ENCODE results near the gene KLF1.

DNA sequence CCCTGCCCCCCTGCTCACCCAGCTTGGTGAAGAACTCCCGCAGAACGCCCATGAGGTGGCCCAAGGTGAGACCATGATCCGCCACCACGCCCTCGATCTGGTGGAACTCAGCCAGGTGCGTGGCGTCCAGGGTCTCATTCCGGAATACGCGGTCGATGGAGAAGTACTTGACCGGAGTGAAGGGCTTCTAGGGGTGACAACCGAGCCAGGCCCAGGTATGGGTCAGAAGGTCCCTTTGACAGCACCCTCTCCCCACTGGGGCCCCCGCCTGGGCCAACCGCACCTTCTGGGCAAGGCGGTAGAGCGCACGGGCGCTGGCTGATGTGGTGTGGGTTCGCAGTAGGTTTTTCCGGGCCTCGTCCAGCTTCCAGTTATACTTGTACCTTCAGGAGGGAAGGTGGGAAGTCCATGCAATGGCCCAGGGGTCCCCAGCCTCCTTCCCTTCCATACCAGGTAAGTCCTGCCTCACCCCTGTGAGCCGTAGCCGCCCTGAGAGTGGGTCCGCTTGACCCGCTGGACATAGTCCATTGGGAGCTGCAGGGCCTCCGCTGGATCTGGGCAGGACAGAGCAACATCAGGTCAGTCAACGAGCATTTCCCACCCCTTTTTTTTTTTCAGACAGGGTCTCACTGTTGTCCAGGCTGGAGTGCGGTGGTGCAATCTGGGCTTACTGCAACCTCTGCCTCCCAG, 37.8 kb upstream of the KLF1 start:
- no peak for TF ChIP-seq POLR2AphosphoS5 (IDR thresholded peaks at IDR 0.05; ENCODE audit: low read depth, low read length)
- TF ChIP-seq, protein P1, sequence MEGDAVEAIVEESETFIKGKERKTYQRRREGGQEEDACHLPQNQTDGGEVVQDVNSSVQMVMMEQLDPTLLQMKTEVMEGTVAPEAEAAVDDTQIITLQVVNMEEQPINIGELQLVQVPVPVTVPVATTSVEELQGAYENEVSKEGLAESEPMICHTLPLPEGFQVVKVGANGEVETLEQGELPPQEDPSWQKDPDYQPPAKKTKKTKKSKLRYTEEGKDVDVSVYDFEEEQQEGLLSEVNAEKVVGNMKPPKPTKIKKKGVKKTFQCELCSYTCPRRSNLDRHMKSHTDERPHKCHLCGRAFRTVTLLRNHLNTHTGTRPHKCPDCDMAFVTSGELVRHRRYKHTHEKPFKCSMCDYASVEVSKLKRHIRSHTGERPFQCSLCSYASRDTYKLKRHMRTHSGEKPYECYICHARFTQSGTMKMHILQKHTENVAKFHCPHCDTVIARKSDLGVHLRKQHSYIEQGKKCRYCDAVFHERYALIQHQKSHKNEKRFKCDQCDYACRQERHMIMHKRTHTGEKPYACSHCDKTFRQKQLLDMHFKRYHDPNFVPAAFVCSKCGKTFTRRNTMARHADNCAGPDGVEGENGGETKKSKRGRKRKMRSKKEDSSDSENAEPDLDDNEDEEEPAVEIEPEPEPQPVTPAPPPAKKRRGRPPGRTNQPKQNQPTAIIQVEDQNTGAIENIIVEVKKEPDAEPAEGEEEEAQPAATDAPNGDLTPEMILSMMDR (IDR thresholded peaks at IDR 0.05 in 2 of 3, conservative IDR thresholded peaks at IDR 0.05 in 1 of 3; ENCODE audit: borderline replicate concordance in 1 of 3, insufficient read depth in 1 of 3, low read depth in 2 of 3, low read length in 2 of 3) = no peak
- no peak for TF ChIP-seq FOSL1 (IDR thresholded peaks at IDR 0.05; ENCODE audit: low read depth)
- TF ChIP-seq SRF (IDR thresholded peaks at IDR 0.05; ENCODE audit: low read depth) = no peak
- no peak for TF ChIP-seq ZNF274 (IDR thresholded peaks at IDR 0.05; ENCODE audit: low read depth, low read length)
- TF ChIP-seq CEBPB (IDR thresholded peaks at IDR 0.05; ENCODE audit: low read depth) = no peak
- no peak for TF ChIP-seq EZH2 (IDR thresholded peaks at IDR 0.05)
- no peak for TF ChIP-seq SP1 (IDR thresholded peaks at IDR 0.05; ENCODE audit: low read depth)
- TF ChIP-seq EZH2phosphoT487 (IDR thresholded peaks at IDR 0.05; ENCODE audit: borderline replicate concordance) = no peak
- TF ChIP-seq YY1 (IDR thresholded peaks at IDR 0.05; ENCODE audit: extremely low read depth, insufficient replicate concordance, low read depth, low read length) = no peak
- no peak for TF ChIP-seq JUND (IDR thresholded peaks at IDR 0.05)
- TF ChIP-seq RAD21 (IDR thresholded peaks at IDR 0.05; ENCODE audit: low read depth) = no peak
